Adipocyte (in vitro differentiated cells): ENCODE data around the gene HGF.
"Not testable (repeated sequence)": the region's sequence is repeated elsewhere in the genome, so short reads cannot be mapped to it uniquely, and the experiment has no call there.

ENCODE experiments used
- DNase-seq: peaks from one replicate; pipeline ENCODE4 v3.0.0-alpha.2; 2015; ENCODE audit warnings: low read depth
- H3K27me3 ChIP-seq: replicated peaks from 2 replicates; pipeline ENCODE4 v1.7.0; 2013; ENCODE audit warnings: mild to moderate bottlenecking, low read length, moderate library complexity; ENCODE audit not compliant: control insufficient read depth, insufficient read depth
- H3K36me3 ChIP-seq: 2 replicates; pipeline ENCODE4 v1.7.0; 2013; ENCODE audit warnings: low read length, mild to moderate bottlenecking, moderate library complexity; ENCODE audit not compliant: control insufficient read depth, insufficient read depth, severe bottlenecking
- H3K4me1 ChIP-seq: 2 replicates; pipeline ENCODE4 v1.7.0; 2013; ENCODE audit warnings: mild to moderate bottlenecking, low read length, moderate library complexity; ENCODE audit not compliant: control insufficient read depth, insufficient read depth
- H3K4me3 ChIP-seq: 2 replicates; pipeline ENCODE4 v1.7.0; 2013; ENCODE audit warnings: mild to moderate bottlenecking, low read length, moderate library complexity
- H3K9ac ChIP-seq: 2 replicates; pipeline ENCODE4 v1.7.0; 2013; ENCODE audit warnings: mild to moderate bottlenecking, low read length, moderate library complexity
- H3K9me3 ChIP-seq: 2 replicates; pipeline ENCODE4 v1.7.0; 2013; ENCODE audit warnings: mild to moderate bottlenecking, low read length, moderate library complexity; ENCODE audit not compliant: control insufficient read depth

HGF gene

GRCh38 chr7:81769891-81770727, at the start of gene HGF:
Gene HGF (minus strand): TSS chr7:81770047. CDS start chr7:81769971, 76 bp downstream.
- Histone ChIP-seq H3K36me3 (no peaks in the 10 kb centered on the region), H3K4me1 (peaks cover 40% of the 10 kb centered on the region), H3K9me3 (no peaks in the 10 kb centered on the region), H3K27me3 (no peaks in the 10 kb centered on the region), H3K9ac (peak within 1 kb of the TSS; percentile 78), H3K4me3 (peak within 1 kb of the TSS; percentile 85)
- peak; percentile 63 for DNase-seq

GRCh38 chr7:81816312-81816711, 46.5 kb upstream of the HGF start:
- Histone ChIP-seq H3K36me3 (no peaks in the 10 kb centered on the region), H3K27me3 (no peaks in the 10 kb centered on the region), H3K9ac (no peak overlapping the region), H3K9me3 (no peaks in the 10 kb centered on the region), H3K4me3 (no peak overlapping the region), H3K4me1 (no peaks in the 10 kb centered on the region)
- no peak for DNase-seq

- H3K9ac ChIP-seq, H3K4me3 ChIP-seq, H3K36me3 ChIP-seq, H3K4me1 ChIP-seq, DNase-seq, H3K27me3 ChIP-seq, H3K9me3 ChIP-seq: not testable (repeated sequence)
These were observed 43.1 kb upstream of the HGF start for GRCh38 chr7:81812866-81813476.

- Histone ChIP-seq H3K9me3 (no peaks in the 10 kb centered on the region), H3K9ac (no peak overlapping the region), H3K27me3 (no peaks in the 10 kb centered on the region), H3K36me3 (no peaks in the 10 kb centered on the region), H3K4me1 (no peaks in the 10 kb centered on the region), H3K4me3 (no peak overlapping the region)
- DNase-seq, result no peak
These were observed 42.4 kb upstream of the HGF start for GRCh38 chr7:81811956-81812865.

- no peak for DNase-seq
- Histone ChIP-seq H3K4me3 (no peak overlapping the region), H3K36me3 (no peaks in the 10 kb centered on the region), H3K9me3 (no peaks in the 10 kb centered on the region), H3K27me3 (no peaks in the 10 kb centered on the region), H3K9ac (no peak overlapping the region), H3K4me1 (no peaks in the 10 kb centered on the region)
These were observed 40.8 kb upstream of the HGF start for GRCh38 chr7:81810476-81811155.

GRCh38 chr7:81808310-81808709, 38.5 kb upstream of the HGF start:
- not testable (repeated sequence) for H3K4me3 ChIP-seq, H3K4me1 ChIP-seq, H3K36me3 ChIP-seq, H3K9me3 ChIP-seq, H3K27me3 ChIP-seq, H3K9ac ChIP-seq, DNase-seq

- no peaks in the 10 kb centered on the region for H3K36me3 ChIP-seq
- no peaks in the 10 kb centered on the region for H3K9me3 ChIP-seq
These were observed 33.4 kb upstream of the HGF start for GRCh38 chr7:81803267-81803666.

GRCh38 chr7:81802251-81802650, 32.4 kb upstream of the HGF start:
- Histone ChIP-seq H3K4me1 (no peaks in the 10 kb centered on the region), H3K4me3 (no peak overlapping the region), H3K9ac (no peak overlapping the region), H3K27me3 (no peaks in the 10 kb centered on the region), H3K9me3 (no peaks in the 10 kb centered on the region), H3K36me3 (no peaks in the 10 kb centered on the region)
- no peak for DNase-seq

More at GRCh38 chr7:81803267-81803666, 33.4 kb upstream of the HGF start:
- H3K4me1 ChIP-seq, result no peaks in the 10 kb centered on the region
- H3K4me3 ChIP-seq, result no peak overlapping the region
- H3K9ac ChIP-seq, result no peak overlapping the region
- no peaks in the 10 kb centered on the region for H3K27me3 ChIP-seq
- DNase-seq, result no peak

GRCh38 chr7:81801532-81801931, 31.7 kb upstream of the HGF start:
- Histone ChIP-seq H3K27me3 (no peaks in the 10 kb centered on the region), H3K4me1 (no peaks in the 10 kb centered on the region)
- DNase-seq, result no peak

GRCh38 chr7:81791568-81792518, 22.0 kb upstream of the HGF start:
- H3K4me1 ChIP-seq, result peaks cover 14% of the 10 kb centered on the region
- H3K9me3 ChIP-seq, result no peaks in the 10 kb centered on the region
- H3K36me3 ChIP-seq, result no peaks in the 10 kb centered on the region
- H3K9ac ChIP-seq, result no peak overlapping the region
- H3K4me3 ChIP-seq, result no peak overlapping the region
- DNase-seq, result no peak
- H3K27me3 ChIP-seq, result no peaks in the 10 kb centered on the region

More at GRCh38 chr7:81801532-81801931, 31.7 kb upstream of the HGF start:
- H3K9me3 ChIP-seq, result no peaks in the 10 kb centered on the region
- H3K36me3 ChIP-seq, result no peaks in the 10 kb centered on the region
- no peak overlapping the region for H3K9ac ChIP-seq
- no peak overlapping the region for H3K4me3 ChIP-seq
